Calu3 (cell line): Measurements from ENCODE around the gene NEDD1. TPM values are rescaled to one million over a fixed set of nuclear protein-coding genes. Genes with fewer than 3 reads are reported as not detected.

Source experiments
- BruUV-seq: library from RNA; stranded (reverse); fragments of 400-500 nt; replicated peaks from 2 replicates; lab custom pipeline; 2021; lab: Mats Ljungman, UMichigan
- CTCF ChIA-PET: fragments of 300-600 bp; sonication (Branson Sonifier 250); formaldehyde crosslinking; loops from one replicate; lab custom pipeline; 2022; ENCODE audit warnings: antibody characterized with exemption; lab: Charles Lee
- DNase-seq: peaks from one replicate; pipeline ENCODE4 v3.0.0; 2022
- H3K27ac Mint-ChIP-seq: one replicate; pipeline ENCODE4 v1.8.0; 2022; ENCODE audit warnings: mixed read lengths; ENCODE audit not compliant: unreplicated experiment
- H3K27me3 Mint-ChIP-seq: one replicate; pipeline ENCODE4 v1.8.0; 2022; ENCODE audit warnings: mixed read lengths; ENCODE audit not compliant: unreplicated experiment
- H3K36me3 Mint-ChIP-seq: one replicate; pipeline ENCODE4 v1.8.0; 2022; ENCODE audit warnings: mild to moderate bottlenecking, moderate library complexity, mixed read lengths; ENCODE audit not compliant: insufficient read depth, unreplicated experiment
- H3K4me1 Mint-ChIP-seq: one replicate; pipeline ENCODE4 v1.8.0; 2022; ENCODE audit warnings: mild to moderate bottlenecking, low read depth, mixed read lengths; ENCODE audit not compliant: unreplicated experiment
- H3K4me3 Mint-ChIP-seq: one replicate; pipeline ENCODE4 v1.8.0; 2022; ENCODE audit warnings: mild to moderate bottlenecking, low read depth, moderate library complexity, mixed read lengths; ENCODE audit not compliant: unreplicated experiment
- H3K9me3 Mint-ChIP-seq: one replicate; pipeline ENCODE4 v1.8.0; 2022; ENCODE audit warnings: low read depth, mixed read lengths; ENCODE audit not compliant: unreplicated experiment
- CTCF ChIP-seq: fragments of 200-600 bp; IDR thresholded peaks from one replicate; pipeline ENCODE4 v1.8.0; 2022; ENCODE audit warnings: antibody characterized with exemption; ENCODE audit not compliant: unreplicated experiment
- intact Hi-C: fragments of 100-400 bp; cut with micrococcal nuclease; formaldehyde crosslinking; loops from one replicate; pipeline ENCODE4 v1.10.0; 2022; ENCODE audit not compliant: unreplicated experiment
- total RNA-seq: library from RNA; stranded (reverse); gene quantifications from 2 replicates; pipeline ENCODE4 v1.2.3, GENCODE V29; 2022

The NEDD1 gene
- total RNA-seq, 1 experiment from 2014 or later, result 47.5 TPM

GRCh38 chr12:96919510-96920210 lies 12.6 kb downstream of the NEDD1 start:
- H3K4me1 Mint-ChIP-seq, result no peaks in the 10 kb centered on the region
- H3K9me3 Mint-ChIP-seq, result peaks cover 3% of the 10 kb centered on the region
- no peak overlapping the region for H3K4me3 Mint-ChIP-seq
- intact Hi-C loops, result no loop called here
- H3K36me3 Mint-ChIP-seq, result peaks cover 8% of the 10 kb centered on the region
- no peaks in the 10 kb centered on the region for H3K27me3 Mint-ChIP-seq
- no peak for TF ChIP-seq CTCF
- no TSS peak for BruUV-seq
- DNase-seq, result no peak
- H3K27ac Mint-ChIP-seq, result no peak overlapping the region
- CTCF ChIA-PET, result no interaction called here

- no peak for TF ChIP-seq CTCF
- CTCF ChIA-PET, result no interaction called here
- intact Hi-C loops, result no loop called here
- Mint-ChIP-seq H3K36me3 (no peaks in the 10 kb centered on the region), H3K27me3 (no peaks in the 10 kb centered on the region), H3K9me3 (no peaks in the 10 kb centered on the region), H3K4me1 (no peaks in the 10 kb centered on the region), H3K4me3 (no peak overlapping the region), H3K27ac (no peak overlapping the region)
- no TSS peak for BruUV-seq
- DNase-seq, result no peak
Observed at GRCh38 chr12:96948782-96949181, 41.7 kb downstream of the NEDD1 start.

GRCh38 chr12:96979532-96979931 lies 72.5 kb downstream of the NEDD1 start:
- no peaks in the 10 kb centered on the region for H3K36me3 Mint-ChIP-seq
- no peaks in the 10 kb centered on the region for H3K4me1 Mint-ChIP-seq
- no peak overlapping the region for H3K4me3 Mint-ChIP-seq
- BruUV-seq, result no TSS peak
- no peak for TF ChIP-seq CTCF
- intact Hi-C loops, result no loop called here
- DNase-seq, result no peak
- no peak overlapping the region for H3K27ac Mint-ChIP-seq
- H3K9me3 Mint-ChIP-seq, result no peaks in the 10 kb centered on the region
- no peaks in the 10 kb centered on the region for H3K27me3 Mint-ChIP-seq
- CTCF ChIA-PET, result no interaction called here

- H3K36me3 Mint-ChIP-seq, result peaks cover 7% of the 10 kb centered on the region
- intact Hi-C loops, result no loop called here
- no TSS peak for BruUV-seq
- TF ChIP-seq CTCF, result no peak
- no peak overlapping the region for H3K4me3 Mint-ChIP-seq
- H3K9me3 Mint-ChIP-seq, result no peaks in the 10 kb centered on the region
- CTCF ChIA-PET, result interaction anchor here (0.6 kb wide), 1 partner anchor 877 kb away, joined by 3 read pairs; no protein-coding TSS in a partner anchor
- no peak for DNase-seq
- no peaks in the 10 kb centered on the region for H3K27me3 Mint-ChIP-seq
- H3K27ac Mint-ChIP-seq, result no peak overlapping the region
- no peaks in the 10 kb centered on the region for H3K4me1 Mint-ChIP-seq
Observed at GRCh38 chr12:96980991-96981414, 73.9 kb downstream of the NEDD1 start.
